GM19395 (cell line): ENCODE data around the gene ZNF586.
A peak's percentile ranks its signal among the peaks of the same experiment; 100 is the strongest.
"Not testable (repeated sequence)": the region's sequence is repeated elsewhere in the genome, so short reads cannot be mapped to it uniquely, and the experiment has no call there.

ENCODE experiments used
- ATAC-seq: cut with Tn5 transposase; IDR thresholded peaks from one replicate; pipeline ENCODE4 v1.9.1; 2021; ENCODE audit warnings: mild to moderate bottlenecking, moderate library complexity; ENCODE audit not compliant: unreplicated experiment

Gene ZNF586

DNA sequence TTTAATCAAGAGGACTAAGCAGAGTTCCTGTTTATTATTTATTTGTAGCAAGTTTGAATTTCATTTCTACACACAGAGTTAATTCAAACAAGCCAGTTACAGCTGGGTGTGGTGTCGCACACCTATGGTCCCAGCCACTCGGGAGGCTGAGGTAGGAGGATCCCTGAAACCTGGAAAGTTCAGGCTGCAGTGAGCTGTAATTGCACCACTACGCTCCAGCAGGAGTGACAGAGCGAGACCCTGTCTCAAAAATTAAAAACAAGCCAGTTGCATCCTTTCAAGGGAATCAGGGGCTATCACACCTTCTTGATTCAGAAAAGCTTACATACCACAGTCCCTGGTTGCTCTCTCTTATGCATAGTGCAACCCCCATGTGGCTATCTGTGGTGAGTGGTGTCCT lies 19.8 kb downstream of the ZNF586 start:
- ATAC-seq, result no peak

DNA sequence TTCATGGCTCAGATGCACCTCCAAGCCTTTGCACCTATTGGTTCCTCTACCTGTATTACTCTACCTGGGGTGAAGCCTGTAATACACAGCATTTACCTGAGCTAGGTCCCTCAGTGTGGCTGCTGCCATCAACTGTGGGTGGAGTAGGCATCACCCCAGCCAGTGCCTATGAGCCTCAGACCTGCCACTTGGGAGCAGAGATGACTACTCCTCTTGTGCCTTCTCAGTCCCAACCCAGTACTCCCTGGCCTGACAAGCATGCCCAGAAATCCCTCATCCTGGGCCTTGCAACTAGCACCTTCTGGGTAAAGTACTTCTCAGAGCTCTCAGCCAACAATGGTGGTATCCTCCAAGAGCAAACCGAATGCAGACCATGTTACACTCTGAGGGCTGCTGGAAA lies 27.1 kb downstream of the ZNF586 start:
- not testable (repeated sequence) for ATAC-seq

DNA sequence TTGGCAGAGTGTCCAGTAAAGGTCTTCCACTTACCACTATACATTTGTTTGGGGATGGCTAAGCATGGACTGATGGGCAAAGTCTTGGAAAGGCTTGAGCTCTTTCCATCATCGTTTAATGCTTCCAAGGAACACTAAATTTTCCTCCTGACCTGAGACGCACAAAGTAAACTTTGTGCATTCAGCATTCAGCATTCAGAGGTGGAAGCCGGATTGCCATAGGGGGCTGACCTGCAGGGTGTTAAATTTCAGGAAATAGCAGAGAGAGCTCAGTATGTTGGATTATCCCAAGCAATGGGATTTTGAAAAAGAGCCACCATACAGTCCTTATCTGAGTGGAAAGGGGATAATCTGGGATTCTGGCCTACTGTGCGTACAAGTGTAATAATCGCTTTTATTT lies 31.2 kb downstream of the ZNF586 start:
- ATAC-seq, result no peak

DNA sequence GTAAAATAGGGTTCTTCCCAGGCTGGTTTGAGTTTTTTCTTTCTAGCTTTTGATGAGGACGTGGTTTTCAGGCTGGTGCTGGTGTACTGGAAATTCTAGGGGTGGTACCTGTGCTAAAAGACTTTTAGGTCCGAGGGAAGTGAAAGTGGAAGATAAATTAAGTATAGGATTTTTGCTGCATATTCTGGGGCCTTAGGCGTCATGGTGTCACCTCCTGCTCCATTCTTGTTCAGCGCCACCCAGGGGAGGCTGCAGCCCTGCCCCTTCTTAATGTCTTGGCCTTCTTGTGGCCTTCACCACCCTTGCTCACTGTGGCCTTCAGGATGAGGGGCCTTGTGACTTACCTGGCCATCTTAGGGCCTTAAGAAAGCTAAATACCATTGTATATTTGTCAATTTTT lies 32.8 kb downstream of the ZNF586 start:
- ATAC-seq, result peak; percentile 50

DNA sequence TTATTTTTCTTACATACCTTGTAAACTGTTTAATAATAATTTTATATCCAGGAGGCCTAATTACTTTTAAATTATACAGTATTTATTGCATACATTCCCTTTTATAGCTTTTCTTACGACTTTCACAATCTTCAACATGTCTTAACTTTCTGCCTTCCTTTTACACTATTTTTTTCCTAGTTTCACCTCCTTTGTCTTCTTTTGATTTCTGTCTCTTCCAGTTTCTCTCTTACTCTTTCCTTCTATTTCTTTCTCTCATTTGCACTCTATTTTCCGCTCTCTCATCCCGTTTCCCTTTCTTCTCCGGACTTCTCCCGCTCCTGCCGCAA lies 33.8 kb downstream of the ZNF586 start:
- ATAC-seq, result no peak

DNA sequence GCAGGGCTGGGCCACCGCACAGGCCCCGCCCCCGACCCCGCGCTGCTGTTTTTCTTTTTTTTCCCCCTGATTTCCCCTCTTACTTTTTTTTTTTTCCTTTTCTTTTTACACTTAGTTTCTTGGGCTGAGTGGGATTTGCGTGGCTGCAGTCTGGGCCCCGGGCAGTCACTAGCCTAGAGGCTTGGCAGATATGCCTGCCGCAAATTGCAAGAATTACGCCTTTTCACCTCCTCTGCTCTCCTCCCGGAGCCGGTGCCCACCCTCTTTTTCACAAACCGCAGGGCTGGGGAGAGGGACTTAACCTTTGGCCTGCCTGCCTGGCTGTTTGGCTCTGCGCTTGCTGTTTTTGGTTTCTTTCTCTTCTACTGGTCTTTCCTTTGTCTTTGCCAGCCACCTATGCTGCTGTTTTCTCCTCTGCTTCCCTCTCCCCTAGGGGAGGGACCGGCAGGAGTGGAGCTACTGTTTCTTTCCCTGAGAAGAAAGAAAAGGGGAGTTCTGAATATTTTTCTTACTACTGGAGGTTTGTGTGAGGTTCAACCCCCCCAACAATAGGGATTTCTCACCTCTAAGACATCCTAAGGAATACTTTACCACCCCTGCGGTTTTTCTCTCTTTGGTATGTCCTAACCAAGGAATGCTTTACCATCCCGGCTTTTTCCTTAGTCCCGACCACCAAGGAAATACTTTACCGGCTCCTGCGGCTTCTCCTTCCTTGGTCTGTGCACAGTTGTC lies 34.3 kb downstream of the ZNF586 start:
- no peak for ATAC-seq

DNA sequence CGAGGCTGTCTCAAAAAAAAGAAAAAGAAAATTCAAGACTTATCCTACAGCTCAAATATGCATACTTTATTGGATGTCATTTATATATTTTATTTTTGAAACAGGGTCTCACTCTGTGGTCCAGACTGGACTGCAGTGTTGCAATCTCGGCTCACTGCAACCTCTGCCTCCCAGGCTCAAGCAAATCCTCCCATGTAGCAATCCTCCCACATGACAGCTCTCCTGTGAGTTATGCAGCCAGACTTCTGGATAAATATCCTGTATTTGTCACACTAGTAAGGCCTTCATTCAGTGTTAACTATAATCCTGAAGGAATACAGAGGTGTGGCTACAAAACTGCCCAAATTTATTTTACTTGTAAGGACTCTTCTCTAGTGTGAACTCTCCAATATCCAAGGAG lies 38.1 kb downstream of the ZNF586 start:
- ATAC-seq, result no peak

DNA sequence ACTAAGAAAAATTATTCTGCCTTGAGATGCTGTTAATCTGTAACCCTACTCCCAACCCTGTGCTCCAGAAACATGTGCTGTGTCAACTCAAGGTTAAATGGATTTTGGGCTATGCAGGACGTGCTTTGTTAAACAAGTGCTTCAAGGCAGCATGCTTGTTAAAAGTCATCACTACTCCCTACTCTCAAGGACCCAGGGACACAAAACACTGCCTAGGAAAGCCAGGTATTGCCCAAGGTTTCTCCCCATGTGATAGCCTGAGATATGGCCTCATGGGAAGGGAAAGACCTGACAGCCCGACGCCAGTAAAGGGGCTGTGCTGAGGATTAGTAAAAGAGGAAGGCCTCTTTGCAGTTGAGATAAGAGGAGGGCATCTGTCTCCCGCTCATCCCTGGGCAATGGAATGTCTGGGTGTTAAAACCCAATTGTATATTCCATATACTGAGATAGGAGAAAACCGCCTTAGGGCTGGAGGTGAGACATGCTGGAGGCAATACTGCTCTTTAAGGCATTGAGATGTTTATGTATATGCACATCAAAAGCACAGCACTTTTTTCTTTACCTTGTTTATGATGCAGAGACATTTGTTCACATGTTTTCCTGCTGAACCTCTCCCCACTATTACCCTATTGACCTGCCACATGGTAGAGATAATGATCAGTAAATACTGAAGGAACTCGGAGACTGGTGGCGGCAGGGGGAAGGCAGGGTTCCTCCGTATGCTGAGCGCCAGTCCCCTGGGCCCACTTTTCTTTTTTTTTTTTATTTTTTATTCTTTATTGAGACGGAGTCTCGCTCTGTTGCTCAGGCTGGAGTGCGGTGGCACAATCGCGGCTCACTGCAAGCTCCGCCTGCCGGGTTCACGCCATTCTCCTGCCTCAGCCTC lies 41.2 kb downstream of the ZNF586 start:
- not testable (repeated sequence) for ATAC-seq

DNA sequence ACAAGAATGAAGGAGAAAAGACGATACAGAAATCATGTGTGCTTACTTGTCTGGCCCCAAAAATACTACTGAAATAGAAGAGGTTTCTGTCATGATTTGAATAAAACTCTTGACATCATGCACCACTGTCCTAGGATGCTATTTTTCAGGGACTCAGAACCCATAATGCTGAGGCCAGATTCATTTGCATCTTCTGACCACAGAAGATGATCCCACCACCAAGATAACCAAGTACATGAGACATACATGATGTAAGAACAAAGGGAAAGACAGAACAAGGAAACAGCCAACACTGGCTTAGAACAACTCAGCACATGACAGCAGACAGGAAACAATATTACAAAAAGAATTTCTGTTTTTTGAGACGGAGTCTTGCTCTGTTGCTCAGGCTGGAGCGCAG lies 42.8 kb downstream of the ZNF586 start:
- ATAC-seq, result peak; percentile 49

DNA sequence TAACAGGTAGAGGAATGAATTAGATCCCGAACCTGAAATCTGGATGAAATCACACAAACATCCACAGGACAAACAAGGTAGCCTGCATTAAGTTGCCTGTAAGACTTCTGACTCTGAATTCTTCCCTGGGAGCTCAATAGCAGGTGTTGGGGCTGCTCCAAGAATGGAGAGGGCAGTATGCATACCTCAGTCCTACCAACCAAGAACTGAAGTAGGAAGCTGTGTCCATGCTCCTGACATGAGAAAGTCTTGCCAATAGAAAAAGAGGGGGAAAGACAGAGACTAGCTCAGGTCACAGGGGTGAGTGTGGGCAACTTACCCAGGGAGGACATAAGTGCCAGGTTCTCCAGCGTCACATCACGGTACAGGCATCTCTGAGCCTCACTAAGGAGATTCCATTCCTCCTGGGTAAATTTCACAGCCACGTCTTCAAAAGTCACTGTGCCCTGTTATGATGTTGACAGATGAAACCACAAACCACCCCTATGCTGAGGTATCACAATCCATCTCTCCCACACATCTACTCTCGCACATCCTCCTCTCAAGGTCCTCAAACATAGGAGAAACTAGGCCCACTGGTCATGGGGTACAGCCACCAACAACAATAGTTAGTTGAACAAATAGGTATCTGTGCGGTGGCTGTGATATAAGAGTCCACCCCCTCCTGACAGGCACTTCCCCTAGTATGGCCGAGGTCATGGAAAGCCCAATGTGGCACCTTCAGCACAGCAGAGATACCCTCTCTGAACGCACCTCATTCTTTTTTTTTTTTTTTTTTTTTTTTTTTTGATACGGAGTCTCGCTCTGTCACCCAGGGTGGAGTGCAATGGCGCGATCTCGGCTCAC lies 43.7 kb downstream of the ZNF586 start:
- ATAC-seq, result not testable (repeated sequence)

DNA sequence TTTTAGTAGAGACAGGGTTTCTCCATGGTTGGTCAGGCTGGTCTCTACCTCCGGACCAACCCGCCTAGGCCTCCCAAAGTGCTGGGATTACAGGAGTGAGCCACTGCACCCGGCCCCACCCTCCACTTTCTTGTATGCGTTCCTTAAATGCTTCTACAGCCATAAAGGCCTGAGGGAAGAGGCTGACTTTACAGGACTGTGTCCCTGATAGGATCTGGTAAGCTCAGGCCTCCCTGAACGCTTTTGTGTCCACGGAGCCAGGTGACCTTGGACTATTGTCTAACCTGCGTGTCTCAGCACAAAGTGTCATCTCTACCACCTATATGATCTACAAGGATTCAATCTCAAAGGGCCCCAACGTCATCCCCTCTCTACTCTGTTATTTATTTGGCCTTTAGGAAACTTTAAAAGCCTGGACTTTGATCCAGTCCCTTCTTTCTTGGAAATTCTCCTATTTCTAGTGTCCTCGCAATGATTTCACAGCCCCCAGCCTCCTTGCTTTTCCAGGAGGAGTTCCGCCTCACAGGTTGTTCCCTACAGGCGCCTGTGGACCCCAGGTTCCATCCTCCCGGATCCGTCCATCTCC lies 44.5 kb downstream of the ZNF586 start:
- ATAC-seq, result no peak

DNA sequence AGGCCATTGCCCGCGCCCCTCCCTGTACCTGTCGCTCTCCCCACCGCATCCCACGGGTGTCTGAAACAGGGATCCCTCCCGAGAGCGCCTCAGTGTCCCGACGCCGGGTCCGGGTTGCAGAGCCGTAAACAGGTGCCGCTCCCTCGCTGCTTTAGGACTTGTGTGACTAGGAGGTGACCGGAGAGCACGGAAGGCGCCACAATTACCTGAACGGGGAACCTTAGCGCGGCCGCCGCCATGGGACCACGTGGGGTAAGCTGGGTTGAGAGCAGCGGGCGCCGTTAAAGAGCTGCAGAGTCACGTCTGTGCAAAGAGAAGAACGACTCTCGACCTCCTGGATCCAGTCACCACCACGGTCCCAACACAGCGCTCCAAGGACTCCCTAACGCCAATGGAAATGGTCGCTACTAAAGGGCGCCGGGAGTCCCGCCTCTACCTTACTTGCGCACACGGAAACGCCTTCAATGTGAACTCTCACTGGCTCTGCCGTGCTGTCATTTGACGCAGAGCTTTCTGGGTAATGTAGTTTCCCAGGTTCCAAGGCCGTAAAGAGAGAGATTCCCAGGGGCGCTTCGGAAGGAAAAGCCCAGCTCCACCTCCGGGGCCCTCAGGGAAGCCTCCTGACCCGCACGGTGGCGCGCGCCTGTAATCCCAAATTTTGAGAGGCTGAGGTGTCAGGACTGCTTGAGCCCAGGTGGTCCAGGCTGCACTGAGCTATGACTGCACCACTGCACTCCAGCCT lies 45.2 kb downstream of the ZNF586 start, which contains the start of gene ZNF552:
TSS of gene ZNF552 (minus strand) at position 409 of the 742 bp plus-strand sequence. CDS start at position 239, 170 bp downstream.
- ATAC-seq, result peak; percentile 66

DNA sequence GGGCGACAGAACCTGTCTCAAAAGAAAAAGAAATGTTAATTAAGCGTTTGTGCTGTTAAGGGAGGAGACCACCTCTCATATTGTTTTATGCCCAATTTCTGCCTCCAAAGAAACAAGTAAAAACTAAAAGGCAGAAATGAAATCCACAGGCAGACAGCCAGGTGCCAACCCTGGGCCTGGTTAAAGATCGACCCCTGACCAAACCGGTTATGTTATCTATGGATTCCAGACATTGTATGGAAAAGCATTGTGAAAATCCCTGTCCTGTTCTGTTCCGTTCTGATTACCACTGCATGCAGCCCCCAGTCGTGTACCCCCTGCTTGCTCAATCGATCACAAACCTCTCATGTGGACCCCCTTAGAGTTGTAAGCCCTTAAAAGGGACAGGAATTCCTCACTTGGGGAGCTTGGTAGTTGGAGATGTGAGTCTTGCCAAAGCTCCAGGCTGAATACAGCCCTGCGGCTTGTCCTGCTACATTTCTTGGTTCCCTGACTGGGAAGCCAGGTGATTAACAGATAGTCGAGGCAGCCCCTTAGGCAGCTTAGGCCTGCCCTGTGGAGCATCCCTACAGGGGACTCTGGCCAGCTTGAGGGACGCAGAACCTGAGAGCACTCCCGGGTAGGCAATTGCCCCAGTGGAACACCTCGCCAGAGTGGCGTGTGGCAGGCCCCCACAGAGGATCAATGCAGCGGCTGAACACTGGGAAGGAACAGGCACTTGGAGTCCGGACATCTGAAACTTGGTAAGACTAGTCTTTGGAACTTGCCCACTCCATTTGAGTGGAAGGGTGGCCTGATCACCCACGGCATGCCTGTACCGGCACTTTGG lies 46.0 kb downstream of the ZNF586 start:
- no peak for ATAC-seq

DNA sequence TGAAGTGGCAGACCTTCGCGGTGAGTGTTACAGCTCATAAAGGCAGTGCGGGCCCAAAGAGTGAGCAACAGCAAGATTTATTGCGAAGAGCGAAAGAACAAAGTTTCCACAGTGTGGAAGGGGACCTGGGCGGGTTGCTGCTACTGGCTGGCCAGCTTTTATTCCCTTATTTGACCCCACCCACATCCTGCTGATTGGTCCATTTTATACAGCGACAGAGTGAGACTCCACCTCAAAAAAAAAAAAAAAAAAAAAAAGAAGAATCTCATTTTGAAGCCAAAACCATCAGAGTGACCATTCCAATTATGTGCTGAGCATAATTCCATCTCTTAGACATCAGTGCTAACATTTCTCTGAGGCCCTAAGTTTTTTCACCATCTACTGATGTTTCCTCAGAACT lies 47.2 kb downstream of the ZNF586 start:
- no peak for ATAC-seq

DNA sequence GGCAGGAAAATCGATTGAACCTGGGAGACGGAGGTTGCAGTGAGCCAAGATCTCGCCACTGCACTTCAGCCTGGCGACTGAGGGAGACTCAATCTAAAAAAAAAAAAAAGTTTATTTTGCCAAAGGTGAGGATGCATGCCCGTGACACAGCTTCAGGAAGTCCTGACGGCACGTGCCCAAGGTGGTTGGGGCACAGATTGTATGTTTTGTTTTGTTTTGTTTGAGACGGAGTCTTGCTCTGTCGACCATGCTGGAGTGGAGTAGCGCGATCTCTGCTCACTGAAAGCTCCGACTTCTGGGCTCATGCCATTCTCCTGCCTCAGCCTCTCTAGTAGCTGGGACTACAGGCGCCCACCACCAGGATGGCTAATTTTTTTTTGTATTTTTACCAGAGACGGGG lies 48.5 kb downstream of the ZNF586 start:
- ATAC-seq, result no peak

DNA sequence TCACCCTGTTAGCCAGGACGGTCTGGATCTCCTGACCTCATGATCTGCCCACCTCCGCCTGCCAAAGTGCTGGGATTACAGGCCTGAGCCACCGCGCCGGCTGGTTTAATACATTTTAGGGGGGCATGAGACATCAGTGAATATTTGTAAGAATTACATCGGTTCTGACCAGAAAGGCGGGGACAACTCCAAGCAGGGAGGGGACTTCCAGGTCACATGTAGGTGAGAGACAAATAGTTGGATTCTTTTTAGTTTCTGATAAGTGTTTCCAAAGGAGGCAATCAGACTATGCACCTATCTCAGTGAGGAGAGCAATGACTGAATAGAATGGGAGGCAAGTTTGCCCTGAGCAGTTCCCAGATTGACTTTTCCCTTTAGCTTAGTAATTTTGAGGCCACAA lies 48.9 kb downstream of the ZNF586 start:
- ATAC-seq, result no peak

DNA sequence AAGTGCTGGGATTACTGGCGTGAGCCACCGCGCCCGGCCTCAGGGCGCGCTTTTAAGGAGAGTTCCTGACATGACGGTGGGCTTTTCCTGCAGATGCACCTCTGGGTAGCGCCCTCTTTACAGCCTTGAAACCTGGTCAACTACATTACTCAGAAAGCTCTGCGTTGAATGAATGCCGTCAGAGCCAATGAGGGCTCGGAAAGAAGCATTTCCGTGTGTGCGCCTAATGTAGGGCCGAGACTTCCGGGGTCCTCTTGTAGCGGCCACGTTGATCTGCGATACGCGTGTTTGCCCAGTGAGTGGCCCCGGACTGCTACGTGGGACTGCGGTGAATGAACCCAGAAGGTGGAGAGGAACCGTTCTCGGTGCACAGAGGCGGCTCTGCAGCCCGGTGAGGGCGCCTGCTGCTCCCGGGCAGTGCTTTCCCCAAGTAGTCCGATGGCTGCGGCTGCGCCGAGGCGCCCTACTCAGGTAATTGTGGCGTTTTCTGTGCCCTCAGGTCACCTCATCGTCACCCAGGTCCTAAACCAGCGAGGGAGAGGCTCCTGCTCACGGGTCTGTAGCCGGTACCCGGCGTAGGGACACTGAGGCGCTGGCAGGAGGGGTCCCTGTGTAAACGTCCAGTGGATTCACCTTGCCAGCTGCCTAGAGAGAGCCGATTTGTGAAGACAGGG lies 50.1 kb downstream of the ZNF586 start:
- ATAC-seq, result peak; percentile 90

DNA sequence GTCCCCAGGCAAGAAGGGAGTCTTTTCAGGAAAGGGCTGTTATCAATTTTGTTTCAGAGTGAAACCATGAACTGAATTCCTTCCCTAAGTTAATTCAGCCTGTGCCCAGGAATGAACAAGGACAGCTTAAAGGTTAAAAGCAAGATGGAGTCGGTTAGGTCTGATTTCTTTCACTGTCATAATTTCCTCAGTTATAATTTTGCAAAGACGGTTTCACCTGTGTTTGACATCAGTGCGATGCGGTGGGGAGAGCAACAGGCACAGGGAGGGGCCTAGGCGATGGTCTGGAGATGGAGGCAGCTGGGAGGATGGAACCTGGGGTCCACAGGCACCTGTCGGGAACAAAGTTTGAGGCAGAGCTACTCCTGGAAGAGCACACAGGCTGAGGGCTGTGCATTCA lies 51.1 kb downstream of the ZNF586 start:
- no peak for ATAC-seq

DNA sequence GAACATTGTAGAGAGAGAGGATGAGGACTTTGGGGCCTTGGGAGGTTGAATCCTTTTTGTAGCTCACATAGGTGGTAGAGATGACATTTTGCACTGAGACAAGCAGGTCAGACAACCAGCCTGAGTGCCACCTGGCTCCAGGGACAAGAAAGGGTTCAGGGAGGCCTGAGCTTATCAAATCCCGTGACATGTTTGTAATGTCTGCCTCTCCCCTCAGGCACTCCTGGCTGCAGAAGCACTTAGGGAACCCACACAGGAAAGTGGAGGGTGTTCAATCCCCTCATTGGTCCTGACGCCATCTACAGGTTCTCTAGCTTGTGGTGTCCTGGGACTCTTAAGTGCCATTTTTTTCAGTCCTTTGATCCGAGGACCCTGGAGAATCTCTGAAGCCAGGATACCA lies 51.6 kb downstream of the ZNF586 start:
- not testable (repeated sequence) for ATAC-seq
